ENCODE measurements around the gene KCNAB1.

The KCNAB1 gene

DNA sequence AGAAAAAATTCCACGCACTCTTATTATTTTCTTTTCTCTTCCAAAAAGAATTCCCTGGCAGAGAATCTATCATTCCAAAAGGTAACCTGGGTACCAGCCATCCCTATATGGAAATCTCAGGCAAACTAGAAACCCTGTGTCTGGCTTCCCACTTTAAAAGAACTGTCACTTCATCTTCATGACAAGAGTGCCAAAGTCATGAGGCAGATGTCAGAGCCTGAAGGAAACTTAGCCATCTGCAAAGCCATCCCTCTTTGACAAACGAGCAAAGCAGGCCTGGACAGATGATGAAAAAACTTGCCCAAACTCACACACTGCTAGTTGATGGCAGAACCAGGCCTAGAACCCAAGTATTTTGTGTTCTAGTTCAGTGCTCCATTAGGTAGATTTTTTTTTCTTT is 418.7 kb downstream of the KCNAB1 start:
- no peaks in the 10 kb centered on the region for H3K9me3 ChIP-seq
- H3K27me3 ChIP-seq = no peaks in the 10 kb centered on the region
- H3K4me3 ChIP-seq = no peak overlapping the region
- intact Hi-C loops (cut with DNase I; ENCODE audit: low total_unique reads) = loop anchor here (5.0 kb wide), 1 partner anchor 543 kb away; no protein-coding TSS in a partner anchor
- peaks cover 18 to 22% (median 21%) of the 10 kb centered on the region in 3 donors for H3K36me3 ChIP-seq
- peaks cover 0 to 46% (median 35%) of the 10 kb centered on the region in 4 donors for H3K4me1 ChIP-seq
- peak overlapping the region in 1 of 2 donors; percentile 43 for H3K27ac ChIP-seq
- no peak for DNase-seq
- TF ChIP-seq, protein P1, sequence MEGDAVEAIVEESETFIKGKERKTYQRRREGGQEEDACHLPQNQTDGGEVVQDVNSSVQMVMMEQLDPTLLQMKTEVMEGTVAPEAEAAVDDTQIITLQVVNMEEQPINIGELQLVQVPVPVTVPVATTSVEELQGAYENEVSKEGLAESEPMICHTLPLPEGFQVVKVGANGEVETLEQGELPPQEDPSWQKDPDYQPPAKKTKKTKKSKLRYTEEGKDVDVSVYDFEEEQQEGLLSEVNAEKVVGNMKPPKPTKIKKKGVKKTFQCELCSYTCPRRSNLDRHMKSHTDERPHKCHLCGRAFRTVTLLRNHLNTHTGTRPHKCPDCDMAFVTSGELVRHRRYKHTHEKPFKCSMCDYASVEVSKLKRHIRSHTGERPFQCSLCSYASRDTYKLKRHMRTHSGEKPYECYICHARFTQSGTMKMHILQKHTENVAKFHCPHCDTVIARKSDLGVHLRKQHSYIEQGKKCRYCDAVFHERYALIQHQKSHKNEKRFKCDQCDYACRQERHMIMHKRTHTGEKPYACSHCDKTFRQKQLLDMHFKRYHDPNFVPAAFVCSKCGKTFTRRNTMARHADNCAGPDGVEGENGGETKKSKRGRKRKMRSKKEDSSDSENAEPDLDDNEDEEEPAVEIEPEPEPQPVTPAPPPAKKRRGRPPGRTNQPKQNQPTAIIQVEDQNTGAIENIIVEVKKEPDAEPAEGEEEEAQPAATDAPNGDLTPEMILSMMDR (IDR thresholded peaks at IDR 0.05) = no peak

DNA sequence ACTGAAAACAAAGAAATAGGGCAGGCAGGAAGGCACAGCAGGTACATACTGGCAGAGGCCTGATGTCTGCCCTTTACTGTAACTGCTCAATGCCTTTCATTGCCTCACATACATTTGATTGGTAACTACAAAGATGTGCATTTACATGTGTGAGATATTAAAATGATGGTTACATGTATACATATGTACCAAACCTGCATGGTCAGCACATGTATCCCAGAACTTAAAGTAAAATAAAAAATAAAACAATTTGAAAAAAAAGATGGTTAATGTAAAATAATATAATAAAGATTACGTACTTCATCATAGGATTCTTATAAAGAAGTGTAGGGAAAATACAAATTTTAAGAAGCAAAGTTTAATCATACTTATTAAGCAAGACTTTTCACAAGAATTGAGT is 419.4 kb downstream of the KCNAB1 start:
- Histone ChIP-seq H3K4me3 (no peak overlapping the region), H3K4me1 (peaks cover 0 to 49% (median 38%) of the 10 kb centered on the region in 4 donors), H3K27ac (no peak overlapping the region), H3K27me3 (no peaks in the 10 kb centered on the region), H3K36me3 (peaks cover 22 to 26% (median 23%) of the 10 kb centered on the region in 3 donors), H3K9me3 (no peaks in the 10 kb centered on the region)
- intact Hi-C loops (cut with DNase I; ENCODE audit: low total_unique reads) = loop anchor here (5.0 kb wide), 1 partner anchor 542 kb away; no protein-coding TSS in a partner anchor
- TF ChIP-seq, protein P1 (IDR thresholded peaks at IDR 0.05) = no peak
- DNase-seq = no peak

DNA sequence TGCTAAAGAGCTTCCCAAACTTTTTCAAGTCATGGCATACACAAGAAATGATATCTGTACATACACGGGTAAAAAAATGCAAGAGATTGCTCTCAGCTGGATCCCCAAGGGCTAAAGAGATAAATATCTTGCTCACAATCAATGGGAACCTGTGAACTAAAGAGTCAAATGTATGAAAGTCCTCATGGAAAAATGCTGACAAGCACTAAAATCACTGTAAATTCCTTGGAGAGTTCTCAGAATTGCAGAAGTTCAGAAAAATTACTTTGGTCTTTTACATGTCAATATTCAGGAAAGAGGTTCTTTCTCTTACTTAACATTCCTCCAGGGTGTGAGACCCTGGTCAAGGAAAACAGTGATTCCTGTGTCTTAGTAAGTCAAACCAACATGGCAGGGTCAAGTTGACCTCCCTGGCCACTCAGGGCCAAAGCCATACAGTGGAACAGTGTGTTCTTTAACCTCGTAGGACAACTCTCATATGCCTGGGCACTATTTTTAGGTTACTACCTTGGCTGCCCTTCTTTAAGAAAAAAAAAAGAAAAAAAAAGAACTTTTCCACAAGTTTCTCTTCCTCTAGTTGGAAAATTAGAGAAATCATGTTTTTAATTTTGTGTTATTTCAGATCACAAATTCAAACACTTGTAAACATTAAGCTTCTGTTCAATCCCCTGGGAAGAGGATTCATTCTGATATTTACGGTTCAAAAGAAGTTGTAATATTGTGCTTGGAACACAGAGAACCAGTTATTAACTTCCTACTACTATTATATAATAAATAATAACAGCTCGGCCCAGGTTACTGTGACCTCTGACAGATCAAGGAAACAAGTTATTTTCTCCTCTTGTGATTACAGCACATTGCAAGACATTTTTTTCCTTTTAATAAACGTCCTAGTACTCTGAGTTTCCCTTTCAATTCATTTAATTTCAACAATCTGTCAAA is 422.0 kb downstream of the KCNAB1 start:
- TF ChIP-seq, protein P1 (IDR thresholded peaks at IDR 0.05) = no peak
- peak in 1 of 2 donors; percentile 47 for DNase-seq
- Histone ChIP-seq H3K9me3 (no peaks in the 10 kb centered on the region), H3K27ac (peak overlapping the region; percentile 64 to 75), H3K36me3 (peaks cover 24 to 38% (median 31%) of the 10 kb centered on the region in 3 donors), H3K4me3 (no peak overlapping the region), H3K27me3 (no peaks in the 10 kb centered on the region), H3K4me1 (peaks cover 0 to 63% (median 31%) of the 10 kb centered on the region in 4 donors)
- intact Hi-C loops (cut with DNase I; ENCODE audit: low total_unique reads) = no loop called here

DNA sequence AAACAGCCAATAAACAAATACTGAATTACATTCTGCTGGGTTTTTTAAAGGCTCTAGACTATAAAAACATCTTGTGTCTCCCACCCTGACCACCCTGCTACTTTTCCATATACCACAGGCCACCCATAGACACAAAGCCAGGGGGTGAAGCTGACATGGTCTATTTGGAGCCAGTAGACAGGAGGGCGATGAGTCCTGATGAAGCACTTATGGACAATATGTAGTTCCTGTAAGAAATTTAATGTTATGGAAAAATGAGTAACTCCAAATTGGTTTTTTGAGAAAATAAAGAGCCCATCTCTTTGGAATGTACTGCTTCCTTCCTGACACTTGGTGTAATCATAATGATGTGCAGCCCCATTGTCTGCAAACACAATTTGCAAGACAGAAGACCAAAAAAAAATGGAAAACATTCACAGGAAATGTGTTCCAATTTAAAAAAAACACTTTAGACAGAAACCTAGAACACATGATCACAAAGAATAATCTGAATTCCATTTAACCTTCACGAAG is 422.7 kb downstream of the KCNAB1 start:
- DNase-seq = no peak
- Histone ChIP-seq H3K9me3 (no peaks in the 10 kb centered on the region), H3K27ac (peak overlapping the region; percentile 64 to 75), H3K36me3 (peaks cover 28 to 39% (median 38%) of the 10 kb centered on the region in 3 donors), H3K4me3 (no peak overlapping the region), H3K4me1 (peaks cover 0 to 71% (median 33%) of the 10 kb centered on the region in 4 donors), H3K27me3 (no peaks in the 10 kb centered on the region)
- intact Hi-C loops (cut with DNase I; ENCODE audit: low total_unique reads) = no loop called here
- TF ChIP-seq, protein P1 (IDR thresholded peaks at IDR 0.05) = no peak

DNA sequence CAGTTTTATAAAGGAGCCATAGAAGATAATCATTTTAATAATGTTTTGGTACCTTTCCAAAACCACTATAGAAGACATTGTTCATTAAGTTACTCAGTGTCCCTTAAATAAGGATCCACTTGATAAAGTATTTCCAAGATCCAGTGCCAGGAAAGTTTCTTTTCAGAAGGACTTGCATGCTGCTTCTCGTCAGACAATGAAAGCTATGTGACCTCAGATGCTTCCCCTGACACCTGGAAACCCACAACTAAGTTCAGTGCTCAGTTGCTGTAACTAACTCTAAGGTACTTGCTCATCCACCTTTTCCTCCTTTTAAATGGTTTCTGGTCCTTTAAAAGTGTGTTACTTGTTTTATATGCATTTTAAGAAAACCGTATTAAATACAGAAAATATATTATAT is 427.3 kb downstream of the KCNAB1 start:
- intact Hi-C loops (cut with DNase I; ENCODE audit: low total_unique reads) = no loop called here
- H3K4me1 ChIP-seq = peaks cover 0 to 94% (median 40%) of the 10 kb centered on the region in 4 donors
- H3K36me3 ChIP-seq = peaks cover 22 to 39% (median 35%) of the 10 kb centered on the region in 3 donors
- H3K27ac ChIP-seq = no peak overlapping the region
- H3K27me3 ChIP-seq = no peaks in the 10 kb centered on the region
- no peak overlapping the region for H3K4me3 ChIP-seq
- H3K9me3 ChIP-seq = no peaks in the 10 kb centered on the region
- no peak for DNase-seq
- TF ChIP-seq, protein P1 (IDR thresholded peaks at IDR 0.05) = no peak

Measured in tibial artery (tissue), 4 donors.